A673 (cell line): ENCODE results near the gene IL1RAPL1.

Experiments
- EZH2 ChIP-seq: fragments of 200-600 bp; sonication (generic); IDR thresholded peaks from 2 replicates; pipeline ENCODE4 v1.6.1; 2017; ENCODE audit warnings: borderline replicate concordance, low read depth, mild to moderate bottlenecking, mixed read lengths, antibody characterized with exemption, low read length; ENCODE audit not compliant: poor library complexity, severe bottlenecking
- TF ChIP-seq, protein P1 (sequence below): fragments of 300-800, 200-600 bp; sonication (generic); conservative IDR thresholded peaks from 2 replicates; pipeline ENCODE4 v1.5.1; 2017; ENCODE audit warnings: low read depth, mild to moderate bottlenecking, antibody characterized with exemption, low read length, moderate library complexity, mixed read lengths

DNA sequence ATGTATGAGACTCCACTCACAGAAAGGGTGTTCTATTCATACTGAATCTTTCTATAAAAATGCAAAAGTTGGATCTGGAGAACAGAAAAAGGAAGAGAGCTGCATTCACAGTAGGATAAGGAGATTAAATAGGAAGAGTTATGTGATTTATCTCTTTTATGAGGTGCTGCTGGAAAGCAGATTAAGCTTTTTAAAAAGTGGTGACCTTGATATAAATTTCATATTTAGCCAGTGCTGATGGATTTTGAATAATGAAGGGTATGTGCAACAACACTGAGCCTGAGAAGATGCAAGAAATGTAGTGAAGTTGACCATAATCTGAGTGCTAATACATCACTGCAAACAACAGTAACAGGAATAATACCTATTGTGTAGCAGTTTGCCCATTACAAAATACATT is 795.6 kb downstream of the IL1RAPL1 start:
- TF ChIP-seq, protein P1, sequence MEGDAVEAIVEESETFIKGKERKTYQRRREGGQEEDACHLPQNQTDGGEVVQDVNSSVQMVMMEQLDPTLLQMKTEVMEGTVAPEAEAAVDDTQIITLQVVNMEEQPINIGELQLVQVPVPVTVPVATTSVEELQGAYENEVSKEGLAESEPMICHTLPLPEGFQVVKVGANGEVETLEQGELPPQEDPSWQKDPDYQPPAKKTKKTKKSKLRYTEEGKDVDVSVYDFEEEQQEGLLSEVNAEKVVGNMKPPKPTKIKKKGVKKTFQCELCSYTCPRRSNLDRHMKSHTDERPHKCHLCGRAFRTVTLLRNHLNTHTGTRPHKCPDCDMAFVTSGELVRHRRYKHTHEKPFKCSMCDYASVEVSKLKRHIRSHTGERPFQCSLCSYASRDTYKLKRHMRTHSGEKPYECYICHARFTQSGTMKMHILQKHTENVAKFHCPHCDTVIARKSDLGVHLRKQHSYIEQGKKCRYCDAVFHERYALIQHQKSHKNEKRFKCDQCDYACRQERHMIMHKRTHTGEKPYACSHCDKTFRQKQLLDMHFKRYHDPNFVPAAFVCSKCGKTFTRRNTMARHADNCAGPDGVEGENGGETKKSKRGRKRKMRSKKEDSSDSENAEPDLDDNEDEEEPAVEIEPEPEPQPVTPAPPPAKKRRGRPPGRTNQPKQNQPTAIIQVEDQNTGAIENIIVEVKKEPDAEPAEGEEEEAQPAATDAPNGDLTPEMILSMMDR: no peak
- TF ChIP-seq EZH2: no peak
